Stimulated activated CD4-positive, alpha-beta T cell treated with anti-CD3 and anti-CD28 coated beads, Interleukin-4, amount 100 ng/mL, for 4 hours (primary cell): ENCODE data around the gene FCSK.

ENCODE experiments used
- DNase-seq, 2 experiments: peaks; one replicate each; pipeline ENCODE4 v3.0.0-alpha.2; 2020

Gene FCSK

DNA sequence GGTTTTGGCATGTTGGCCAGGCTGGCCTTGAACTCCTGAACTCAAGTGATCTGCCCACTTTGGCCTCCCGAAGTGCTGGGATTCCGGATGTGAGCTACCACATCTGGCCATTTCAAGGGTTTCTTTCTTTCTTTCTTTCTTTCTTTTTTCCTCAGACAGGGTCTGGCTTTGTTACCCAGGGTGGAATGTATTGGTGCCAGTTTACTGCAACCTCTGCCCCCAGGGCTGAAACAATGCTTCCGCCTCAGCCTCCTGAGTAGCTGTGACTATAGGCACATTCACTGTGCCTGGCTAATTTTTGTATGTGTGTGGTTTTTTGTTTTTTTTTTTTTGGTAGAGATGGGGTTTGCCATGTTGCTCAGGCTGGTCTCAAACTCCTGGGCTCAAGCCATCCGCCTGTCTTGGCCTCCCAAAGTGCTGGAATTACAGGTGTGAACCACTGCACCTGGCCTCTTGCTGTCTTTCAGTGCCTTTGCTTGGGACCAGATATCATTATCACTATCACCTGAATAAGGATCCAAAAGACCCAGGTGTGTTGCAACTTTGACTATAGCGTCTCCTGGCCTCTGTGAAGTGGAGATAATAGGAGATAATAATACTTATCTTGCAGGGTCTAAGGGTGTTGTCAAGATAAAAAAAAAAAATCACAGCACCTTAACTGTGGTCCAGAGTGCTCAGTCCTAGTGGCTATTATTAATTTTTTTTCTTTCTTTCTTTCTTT lies 3.2 kb downstream of the FCSK start:
- no peak for DNase-seq

DNA sequence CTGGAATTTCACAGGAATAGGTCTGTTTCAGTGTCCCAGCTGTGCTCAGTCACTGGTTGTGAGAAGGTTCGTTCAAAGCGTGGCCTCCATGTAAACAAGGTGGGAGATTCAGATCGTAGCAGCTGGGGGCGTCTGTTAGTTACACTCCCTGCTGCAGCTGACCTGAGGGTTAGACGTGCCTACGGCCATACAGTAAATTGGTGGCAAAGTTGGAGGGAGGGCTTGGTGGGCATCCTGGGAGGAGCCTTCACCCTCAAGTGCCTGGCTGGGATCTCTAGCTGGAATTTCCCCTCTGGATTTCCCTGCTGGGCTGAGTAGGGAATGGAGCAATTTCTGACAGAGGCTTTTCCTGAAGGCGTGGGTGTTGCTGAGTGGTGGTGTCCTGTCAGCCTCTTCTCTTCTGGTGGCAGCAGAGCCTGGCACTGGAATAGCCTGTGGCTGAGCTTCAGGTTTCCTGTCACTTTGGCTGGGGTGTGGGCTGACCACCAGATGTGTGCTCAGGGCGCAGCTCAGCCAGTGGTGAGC lies 6.4 kb downstream of the FCSK start:
- DNase-seq, result no peak

- DNase-seq, result no peak
These were observed 8.8 kb downstream of the FCSK start for GRCh38 chr16:70463235-70463634.

GRCh38 chr16:70465999-70466804 lies 11.8 kb downstream of the FCSK start:
- no peak for DNase-seq

DNA sequence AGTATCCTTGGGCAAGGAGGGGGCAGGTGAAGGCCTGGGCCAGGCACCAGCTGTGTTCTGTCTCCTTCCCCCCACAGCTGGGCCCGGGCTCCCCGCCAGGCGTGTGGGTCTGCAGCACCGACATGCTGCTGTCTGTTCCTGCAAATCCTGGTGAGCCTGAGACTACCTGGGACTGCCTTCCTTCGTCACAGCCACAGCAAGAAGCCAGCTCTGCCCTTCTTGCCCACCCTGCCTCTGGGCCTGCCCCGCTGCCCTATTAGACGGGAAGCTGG lies 12.3 kb downstream of the FCSK start:
- no peak for DNase-seq

DNA sequence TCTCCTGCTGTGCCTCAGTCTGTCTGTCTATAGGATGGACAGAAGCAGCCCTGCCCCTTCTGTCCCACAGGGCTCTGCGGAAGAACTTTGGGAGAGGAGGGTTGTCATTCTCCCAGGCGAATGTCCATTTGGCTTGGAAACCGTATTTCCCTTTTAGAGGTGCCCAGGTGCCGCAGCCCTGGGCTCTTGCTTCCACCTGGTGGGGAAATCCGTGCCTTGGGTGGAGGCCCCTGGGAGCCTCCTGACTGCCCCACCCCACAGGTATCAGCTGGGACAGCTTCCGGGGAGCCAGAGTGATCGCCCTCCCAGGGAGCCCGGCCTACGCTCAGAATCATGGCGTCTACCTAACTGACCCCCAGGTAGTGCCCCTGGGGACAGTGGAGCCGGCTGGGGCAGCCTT lies 12.7 kb downstream of the FCSK start:
- no peak for DNase-seq

GRCh38 chr16:70467608-70468007 lies 13.2 kb downstream of the FCSK start:
- no peak for DNase-seq

DNA sequence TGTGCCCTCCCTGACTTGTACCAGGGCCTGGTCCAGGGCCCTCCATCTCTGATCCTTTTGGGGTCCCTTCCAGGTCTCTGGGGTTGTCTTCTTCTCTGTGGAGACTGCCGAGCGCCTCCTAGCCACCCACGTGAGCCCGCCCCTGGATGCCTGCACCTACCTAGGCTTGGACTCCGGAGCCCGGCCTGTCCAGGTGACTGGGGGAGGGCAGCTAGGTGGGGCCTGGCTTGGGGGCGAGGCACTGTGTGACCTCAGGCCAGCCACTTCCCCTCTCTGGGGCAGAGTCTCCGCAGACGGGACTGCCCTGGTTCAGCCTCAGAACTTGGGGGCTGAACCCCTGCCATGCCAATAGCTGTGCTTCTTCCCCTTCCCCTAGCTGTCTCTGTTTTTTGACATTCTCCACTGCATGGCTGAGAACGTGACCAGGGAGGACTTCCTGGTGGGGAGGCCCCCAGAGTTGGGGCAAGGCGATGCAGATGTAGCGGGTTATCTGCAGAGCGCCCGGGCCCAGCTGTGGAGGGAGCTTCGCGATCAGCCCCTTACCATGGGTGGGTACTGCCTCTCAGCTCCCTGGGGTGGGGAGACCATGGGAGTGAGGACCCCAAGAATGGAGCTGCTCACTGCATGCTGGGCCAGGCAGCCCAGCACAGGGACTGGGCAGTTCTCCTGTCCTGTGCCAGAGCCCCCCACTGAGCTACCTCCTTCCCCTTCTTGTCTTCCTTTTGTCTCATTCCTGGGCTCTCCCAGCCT lies 14.6 kb downstream of the FCSK start:
- DNase-seq, result no peak

- no peak for DNase-seq
These were observed 15.9 kb downstream of the FCSK start for GRCh38 chr16:70470141-70470926.

DNA sequence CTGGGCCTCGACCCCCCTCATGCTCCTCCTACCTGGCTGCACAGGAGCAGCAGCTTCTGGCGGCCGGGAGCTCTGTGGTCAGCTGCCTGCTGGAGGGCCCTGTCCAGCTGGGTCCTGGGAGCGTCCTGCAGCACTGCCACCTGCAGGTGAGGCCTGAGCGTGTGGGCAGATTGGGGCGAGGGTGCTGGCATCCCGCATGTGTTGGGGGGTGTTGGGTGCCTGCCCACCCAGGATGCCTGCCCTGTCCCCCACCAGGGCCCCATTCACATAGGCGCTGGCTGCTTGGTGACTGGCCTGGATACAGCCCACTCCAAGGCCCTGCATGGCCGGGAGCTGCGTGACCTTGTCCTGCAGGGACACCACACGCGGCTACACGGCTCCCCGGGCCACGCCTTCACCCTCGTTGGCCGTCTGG lies 16.5 kb downstream of the FCSK start:
- DNase-seq, result no peak

DNA sequence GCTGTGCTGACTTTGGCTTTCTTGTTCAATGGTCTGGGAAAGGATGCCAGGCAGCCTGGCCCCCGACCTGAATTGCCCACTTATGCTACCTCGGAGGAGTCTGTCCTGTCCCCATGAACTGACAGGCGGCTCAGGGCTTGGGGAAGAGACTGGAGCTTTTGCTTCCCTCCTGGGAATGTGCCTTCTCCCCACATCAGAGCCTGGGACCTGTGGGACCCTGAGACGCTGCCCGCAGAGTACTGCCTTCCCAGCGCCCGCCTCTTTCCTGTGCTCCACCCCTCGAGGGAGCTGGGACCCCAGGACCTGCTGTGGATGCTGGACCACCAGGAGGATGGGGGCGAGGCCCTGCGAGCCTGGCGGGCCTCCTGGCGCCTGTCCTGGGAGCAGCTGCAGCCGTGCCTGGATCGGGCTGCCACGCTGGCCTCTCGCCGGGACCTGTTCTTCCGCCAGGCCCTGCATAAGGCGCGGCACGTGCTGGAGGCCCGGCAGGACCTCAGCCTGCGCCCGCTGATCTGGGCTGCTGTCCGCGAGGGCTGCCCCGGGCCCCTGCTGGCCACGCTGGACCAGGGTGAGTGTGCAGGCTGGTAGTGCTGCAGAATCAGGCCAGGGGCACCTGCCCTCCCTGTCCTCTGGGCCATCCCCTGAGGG lies 18.5 kb downstream of the FCSK start:
- DNase-seq, result no peak

DNA sequence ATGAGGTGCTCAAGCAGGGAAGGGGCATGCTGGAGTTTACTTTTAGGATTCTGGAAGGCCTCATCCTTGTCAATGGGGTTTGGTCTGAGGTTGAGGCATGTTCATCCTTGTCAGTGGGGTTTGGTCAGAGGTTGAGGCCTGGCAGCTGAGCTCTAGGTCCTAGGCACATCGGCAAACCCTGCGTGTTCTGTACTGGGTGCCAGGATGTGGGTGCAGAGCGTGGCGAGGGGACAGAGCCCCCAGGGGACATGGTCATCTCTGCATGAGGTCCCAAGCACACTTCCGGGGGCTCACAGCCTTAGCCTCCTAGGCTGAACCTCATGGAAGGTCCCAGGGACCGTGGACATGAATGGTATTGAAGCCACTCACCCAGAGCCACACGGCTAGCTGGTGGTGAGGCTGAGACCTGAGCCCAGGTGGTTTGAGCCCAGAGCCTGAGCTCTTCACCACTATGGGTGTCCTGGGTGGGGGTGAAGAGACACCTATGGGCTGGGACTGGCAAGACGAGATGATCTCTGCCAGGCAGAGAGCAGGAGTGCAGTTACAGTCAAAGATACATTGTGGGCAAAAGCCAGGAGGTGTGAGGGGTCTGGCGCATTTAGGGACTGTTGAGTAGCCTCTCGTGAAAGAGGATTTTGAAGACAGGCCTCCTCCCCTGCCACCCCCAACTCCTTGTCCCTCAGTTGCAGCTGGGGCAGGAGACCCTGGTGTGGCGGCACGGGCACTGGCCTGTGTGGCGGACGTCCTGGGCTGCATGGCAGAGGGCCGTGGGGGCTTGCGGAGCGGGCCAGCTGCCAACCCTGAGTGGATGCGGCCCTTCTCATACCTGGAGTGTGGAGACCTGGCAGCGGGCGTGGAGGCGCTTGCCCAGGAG lies 19.3 kb downstream of the FCSK start:
- DNase-seq, result no peak

- DNase-seq, result no peak
These were observed 20.1 kb downstream of the FCSK start for GRCh38 chr16:70474320-70475053.

DNA sequence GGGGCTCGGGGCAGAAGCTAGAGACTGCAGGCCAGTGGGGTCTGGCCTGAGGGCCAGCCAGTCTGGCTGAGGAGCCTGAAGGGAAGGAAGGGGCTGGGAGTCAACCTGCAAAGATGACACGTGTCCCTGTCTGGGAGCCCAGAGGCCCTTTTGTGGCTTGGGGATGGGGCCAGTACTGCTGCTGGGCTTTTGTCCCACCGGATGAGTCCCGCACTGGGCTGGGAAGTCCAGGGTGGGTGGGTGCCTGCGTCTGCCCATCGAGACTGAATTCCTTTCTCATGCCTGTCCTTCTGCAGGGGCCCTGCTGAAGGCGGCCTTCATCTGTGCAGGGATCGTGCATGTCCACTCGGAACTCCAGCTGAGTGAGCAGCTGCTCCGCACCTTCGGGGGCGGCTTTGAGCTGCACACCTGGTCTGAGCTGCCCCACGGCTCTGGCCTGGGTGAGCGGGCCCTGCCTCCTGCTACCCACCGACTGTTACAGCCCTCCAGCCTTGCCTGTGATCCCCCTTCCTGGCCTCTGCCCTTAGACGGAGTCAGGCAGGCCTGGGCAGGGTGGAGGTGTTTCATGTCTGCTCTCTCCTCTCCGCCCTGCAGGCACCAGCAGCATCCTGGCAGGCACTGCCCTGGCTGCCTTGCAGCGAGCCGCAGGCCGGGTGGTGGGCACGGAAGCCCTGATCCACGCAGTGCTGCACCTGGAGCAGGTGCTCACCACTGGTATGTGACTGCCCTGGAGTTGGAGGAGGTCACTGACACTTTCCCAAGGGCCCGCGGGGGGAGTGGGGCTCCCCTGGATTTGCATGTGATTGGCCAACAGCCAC lies 20.9 kb downstream of the FCSK start:
- DNase-seq, result no peak

DNA sequence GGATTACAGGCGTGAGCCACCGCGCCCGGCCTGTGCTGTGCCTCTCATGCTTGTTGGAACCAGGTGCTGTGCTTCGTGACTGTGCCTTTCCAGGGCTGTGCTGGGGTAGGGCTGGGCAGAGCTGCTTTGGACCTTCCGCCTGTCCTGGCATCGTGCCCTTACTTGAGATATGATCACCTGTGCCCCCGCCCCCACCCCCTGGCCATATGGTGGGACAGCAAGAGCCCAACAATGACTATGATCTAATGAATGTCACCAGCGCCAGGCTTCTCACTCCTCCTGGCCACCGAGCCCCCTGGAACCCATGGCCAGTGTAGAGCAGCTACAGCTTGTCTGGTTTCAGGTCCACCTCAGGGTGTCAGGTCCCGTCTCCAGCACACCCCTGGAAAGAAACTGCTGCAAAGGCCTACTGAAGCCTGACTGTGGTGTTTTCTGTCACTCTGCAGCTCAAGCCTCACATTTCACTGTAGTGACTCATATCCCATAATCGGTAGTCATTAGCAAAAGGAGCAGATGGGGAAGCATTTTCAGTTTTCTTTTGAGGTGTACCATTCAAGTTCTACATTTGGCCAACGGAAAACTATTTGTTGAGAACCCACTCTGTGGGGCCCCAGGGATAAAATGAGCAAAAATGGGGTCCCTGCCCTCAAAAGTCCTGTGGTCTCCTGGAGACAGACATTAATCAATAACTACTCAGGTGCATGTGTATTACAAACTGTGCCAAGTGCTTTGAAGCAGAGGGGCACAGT lies 22.1 kb downstream of the FCSK start:
- DNase-seq, result peak in 1 of 2 experiments; percentile 23

GRCh38 chr16:70478169-70478568 lies 23.8 kb downstream of the FCSK start:
- DNase-seq, result no peak

DNA sequence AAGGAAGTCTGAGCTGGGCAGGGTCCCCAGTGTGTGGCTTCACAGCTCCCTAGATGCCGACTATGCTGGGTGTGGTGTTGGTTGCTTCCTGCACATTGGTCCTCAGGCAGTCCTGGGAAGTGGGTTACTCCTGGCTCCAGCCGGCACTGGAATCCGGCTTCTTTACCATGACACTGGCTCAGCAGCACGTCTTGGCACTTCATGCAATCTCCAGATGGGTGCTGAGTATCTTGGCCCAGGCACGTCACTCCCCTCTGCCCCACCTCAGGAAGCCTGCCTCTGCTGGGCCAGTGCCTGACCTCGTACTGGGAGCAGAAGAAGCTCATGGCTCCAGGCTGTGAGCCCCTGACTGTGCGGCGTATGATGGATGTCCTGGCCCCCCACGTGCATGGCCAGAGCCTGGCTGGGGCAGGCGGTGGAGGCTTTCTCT lies 24.5 kb downstream of the FCSK start:
- DNase-seq, result no peak

- DNase-seq, result no peak
These were observed 26.0 kb downstream of the FCSK start for GRCh38 chr16:70480127-70481105.
